NCI-H524 treated with DMSO at 0.1 percent for 48 hours (cell line): ENCODE results near the gene MAP1LC3B.

ENCODE experiments used
- DNase-seq: peaks from one replicate; lab custom pipeline; 2025; lab: John Stamatoyannopoulos, UW

MAP1LC3B gene

GRCh38 chr16:87409781-87410180 lies 17.6 kb downstream of the MAP1LC3B start:
- no peak for DNase-seq

- no peak for DNase-seq
Measured at GRCh38 chr16:87410530-87410929, 18.4 kb downstream of the MAP1LC3B start.

GRCh38 chr16:87410968-87411367 lies 18.8 kb downstream of the MAP1LC3B start:
- no peak for DNase-seq

- DNase-seq: no peak
Measured at GRCh38 chr16:87411375-87412271, 19.5 kb downstream of the MAP1LC3B start.

DNA sequence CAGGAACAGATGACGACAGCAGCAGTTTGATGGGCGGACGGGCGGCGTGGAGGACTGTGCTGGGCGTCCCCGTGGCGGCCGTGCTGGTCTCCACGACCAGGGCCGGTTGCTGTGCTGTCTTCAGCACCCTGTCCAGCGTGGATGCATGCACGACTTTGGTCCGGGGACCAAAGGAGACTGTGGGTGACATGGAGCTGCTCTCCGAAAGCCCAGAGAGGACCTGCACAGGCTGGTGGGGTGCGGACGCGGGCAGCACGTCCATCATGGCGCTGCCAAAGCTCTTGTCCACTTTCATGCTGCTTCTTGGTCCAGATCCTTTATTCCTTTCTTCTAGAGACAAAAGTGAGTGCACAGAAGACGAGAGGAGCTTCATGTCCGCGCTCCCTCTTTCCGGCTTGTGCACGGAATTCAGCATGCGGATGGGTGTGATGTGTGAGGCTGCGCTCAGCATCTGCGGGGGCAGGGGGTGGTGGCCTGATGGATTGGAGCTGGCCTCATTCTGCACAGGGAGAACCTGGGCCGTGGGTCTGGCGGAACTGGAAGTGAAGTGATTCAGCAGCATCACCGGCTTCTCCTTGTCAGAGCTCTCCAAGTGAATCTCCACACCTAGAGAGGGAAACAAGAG lies 20.3 kb downstream of the MAP1LC3B start:
- DNase-seq: no peak

DNA sequence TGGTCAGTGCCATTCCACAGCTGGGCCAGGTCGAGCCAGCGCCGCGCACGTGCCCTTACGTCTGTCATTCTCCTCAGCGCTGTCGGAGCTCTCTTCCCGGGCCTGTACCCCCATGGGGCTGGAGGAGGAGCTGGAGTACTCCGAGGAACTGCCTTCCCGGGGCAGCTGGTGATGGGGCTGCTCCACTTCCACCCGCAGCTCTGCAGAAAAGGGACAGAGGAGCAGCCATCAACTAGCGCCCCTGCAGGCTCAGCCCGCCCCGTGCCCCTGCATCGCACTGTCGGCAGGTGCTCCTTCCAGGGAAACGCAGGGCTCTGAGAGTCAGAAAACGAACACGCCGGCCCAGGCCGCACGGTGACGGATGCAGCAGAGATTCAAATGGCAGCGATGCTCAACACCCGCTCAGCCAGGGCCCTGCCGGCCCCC lies 20.9 kb downstream of the MAP1LC3B start:
- no peak for DNase-seq

DNA sequence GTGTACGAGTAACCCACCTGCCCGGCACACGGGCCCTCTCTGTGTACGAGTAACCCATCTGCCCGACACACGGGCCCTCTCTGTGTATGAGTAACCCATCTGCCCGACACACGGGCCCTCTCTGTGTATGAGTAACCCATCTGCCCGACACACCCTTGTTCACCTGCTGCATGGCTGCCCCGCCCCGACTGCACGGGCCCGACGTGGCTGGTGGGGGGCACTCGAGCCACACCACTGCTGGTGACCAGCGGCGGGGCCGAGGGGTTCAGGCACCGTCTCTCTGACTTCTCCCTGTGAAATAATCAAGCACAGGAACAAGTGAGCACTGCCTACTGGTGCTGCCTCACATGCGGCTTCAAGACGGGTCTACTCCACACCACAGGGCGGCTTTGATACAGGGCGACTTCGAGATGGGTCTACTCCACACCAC lies 22.1 kb downstream of the MAP1LC3B start:
- DNase-seq: no peak

DNA sequence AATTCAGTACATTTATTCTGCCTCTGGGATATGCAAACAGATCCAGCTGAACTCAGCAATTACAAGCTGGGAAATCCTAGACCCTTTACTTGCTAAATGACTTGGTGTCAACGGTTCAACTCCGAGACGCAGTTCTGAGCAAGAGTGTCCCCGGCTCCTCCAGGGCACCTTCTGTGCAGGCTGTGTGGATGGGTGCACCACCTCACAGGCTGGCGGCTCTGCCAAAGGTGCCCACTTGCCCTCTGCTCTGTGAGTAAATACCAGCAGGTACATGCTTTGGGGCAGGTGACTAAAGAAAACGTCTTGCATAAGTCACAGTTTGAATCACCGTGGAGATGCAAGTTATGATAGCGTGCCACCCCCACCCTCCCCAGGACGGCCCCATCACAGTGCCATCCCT lies 23.3 kb downstream of the MAP1LC3B start:
- no peak for DNase-seq

DNA sequence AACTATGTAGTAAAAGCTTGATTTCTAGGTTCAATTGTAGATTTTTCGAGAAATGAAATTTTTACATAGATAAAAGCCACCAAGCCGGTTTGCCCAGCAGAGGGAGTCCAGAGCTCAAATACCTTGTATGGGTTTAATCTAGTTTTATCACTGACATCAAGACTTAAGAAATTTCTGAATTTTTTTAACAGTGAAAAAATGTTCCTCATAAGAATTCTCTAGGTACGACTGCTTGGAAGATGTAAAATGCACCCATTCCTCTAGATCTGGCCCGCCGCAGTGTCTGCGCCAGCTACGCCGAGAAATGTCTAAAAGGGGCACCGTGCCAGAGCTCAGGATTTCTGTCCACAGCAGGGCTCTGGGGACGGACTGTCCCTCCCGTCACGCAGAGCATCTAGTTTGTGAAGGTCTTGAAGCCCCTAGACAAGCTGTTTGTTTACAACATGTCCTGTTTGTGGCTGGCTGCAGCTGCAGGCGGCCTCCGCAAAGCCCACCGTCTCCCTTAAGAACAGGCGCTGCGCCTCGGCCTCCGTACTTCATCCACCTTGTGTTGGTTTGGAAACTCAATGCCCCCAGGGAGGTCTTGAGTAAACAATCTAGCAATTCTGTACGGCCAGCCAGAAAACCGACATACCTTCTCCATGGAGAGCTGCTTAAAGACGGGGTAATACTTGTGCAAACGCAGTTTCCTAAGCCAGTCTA lies 24.8 kb downstream of the MAP1LC3B start:
- no peak for DNase-seq

GRCh38 chr16:87417528-87417910 lies 25.4 kb downstream of the MAP1LC3B start:
- DNase-seq: no peak

GRCh38 chr16:87418216-87418615 lies 26.1 kb downstream of the MAP1LC3B start:
- DNase-seq: no peak

DNA sequence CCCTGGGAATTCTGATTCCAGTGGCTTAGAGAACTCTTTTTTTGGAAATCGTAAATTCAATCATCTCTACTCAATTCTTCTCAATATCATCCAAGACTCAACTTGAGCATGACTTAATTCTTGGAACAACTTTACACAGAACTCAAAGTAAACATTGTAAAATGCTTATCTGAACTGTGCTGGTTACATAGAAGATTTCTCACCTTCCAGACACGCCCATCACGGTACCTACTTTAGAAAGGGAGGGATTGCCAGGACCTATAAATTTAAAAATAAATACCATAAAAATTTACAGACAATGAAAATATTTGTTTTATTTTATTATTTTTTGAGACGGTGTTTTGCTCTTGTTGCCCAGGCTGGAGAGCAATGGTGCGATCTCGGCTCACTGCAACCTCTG lies 26.5 kb downstream of the MAP1LC3B start:
- no peak for DNase-seq

GRCh38 chr16:87420026-87421002 lies 28.2 kb downstream of the MAP1LC3B start:
- DNase-seq: no peak

- DNase-seq: no peak
Measured at GRCh38 chr16:87421003-87421912, 29.1 kb downstream of the MAP1LC3B start.

DNA sequence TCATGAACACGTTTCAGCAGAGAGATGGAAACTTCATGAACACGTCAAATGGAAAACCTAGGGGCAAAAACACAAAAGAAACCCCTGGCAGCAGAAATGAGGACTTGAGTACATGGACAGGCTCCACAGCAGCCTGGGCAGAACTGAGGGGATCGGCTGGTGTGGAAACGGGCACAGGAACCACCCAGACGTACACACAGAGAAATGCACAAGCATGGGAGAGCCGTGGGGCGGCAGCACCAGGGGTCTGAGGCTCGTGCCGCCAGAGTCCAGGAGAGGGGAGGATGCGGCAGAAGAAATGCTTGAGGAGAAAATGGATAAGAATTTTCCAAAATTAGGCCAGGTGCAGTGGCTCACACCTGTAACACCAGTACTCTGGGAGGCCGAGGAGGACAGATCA lies 30.0 kb downstream of the MAP1LC3B start:
- DNase-seq: no peak

DNA sequence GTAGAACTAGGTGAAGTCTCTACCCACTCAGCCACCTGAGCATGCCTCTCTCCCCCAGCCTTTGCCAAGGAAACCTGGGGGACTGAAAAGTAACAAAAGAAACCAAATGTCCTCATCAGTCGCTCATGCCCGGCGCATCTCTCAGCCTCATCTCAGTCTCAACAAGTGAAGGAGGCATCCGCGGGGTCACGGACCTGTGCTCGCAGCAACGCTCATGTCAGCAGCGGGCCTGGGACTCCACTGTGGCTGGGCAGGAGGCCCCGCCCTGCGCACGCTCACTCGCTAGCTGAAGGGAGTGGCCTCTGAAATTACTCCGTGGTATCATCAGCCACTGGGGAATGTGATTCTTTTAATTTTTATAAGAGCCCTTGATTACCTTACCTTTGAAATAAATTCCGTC lies 31.3 kb downstream of the MAP1LC3B start:
- DNase-seq: no peak

DNA sequence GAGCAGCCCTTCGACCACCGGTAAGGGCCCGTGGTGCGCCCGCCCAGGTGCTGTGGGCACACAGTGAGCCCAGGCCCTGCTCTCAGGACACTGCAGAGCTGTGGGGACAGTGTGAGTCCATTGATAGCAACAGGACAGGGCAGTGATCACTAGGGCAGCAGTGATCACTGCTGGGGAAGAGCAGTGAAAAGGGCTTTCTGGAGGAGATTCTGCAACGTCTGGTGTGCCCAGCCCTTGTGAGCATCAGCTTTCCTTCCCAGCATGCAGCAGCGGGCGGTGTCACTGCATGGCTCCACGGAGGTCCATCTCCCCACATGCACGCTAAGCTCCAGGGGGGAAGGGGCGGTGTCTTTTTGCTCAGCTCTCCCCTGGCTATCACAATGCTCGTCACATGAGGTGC lies 32.1 kb downstream of the MAP1LC3B start:
- DNase-seq: no peak

- DNase-seq: no peak
Measured at GRCh38 chr16:87425941-87426340, 33.8 kb downstream of the MAP1LC3B start.

- DNase-seq: no peak
Measured at GRCh38 chr16:87426423-87427215, 34.5 kb downstream of the MAP1LC3B start.

GRCh38 chr16:87431926-87432325 lies 39.8 kb downstream of the MAP1LC3B start:
- DNase-seq: peak; percentile 48
